GM23248 (cell line): ENCODE measurements around the gene GLIPR2.

Experiments
- EZH2 ChIP-seq: fragments of 200-600 bp; sonication (generic); IDR thresholded peaks from 2 replicates; pipeline ENCODE4 v1.6.1; 2018; ENCODE audit warnings: antibody characterized with exemption, mild to moderate bottlenecking; ENCODE audit not compliant: insufficient read depth, poor library complexity, severe bottlenecking
- EZH2phosphoT487 ChIP-seq: fragments of 200-600 bp; sonication (generic); IDR thresholded peaks from 2 replicates; pipeline ENCODE4 v1.6.1; 2018; ENCODE audit warnings: antibody characterized with exemption, moderate library complexity, mild to moderate bottlenecking, low read depth; ENCODE audit not compliant: insufficient read depth

DNA sequence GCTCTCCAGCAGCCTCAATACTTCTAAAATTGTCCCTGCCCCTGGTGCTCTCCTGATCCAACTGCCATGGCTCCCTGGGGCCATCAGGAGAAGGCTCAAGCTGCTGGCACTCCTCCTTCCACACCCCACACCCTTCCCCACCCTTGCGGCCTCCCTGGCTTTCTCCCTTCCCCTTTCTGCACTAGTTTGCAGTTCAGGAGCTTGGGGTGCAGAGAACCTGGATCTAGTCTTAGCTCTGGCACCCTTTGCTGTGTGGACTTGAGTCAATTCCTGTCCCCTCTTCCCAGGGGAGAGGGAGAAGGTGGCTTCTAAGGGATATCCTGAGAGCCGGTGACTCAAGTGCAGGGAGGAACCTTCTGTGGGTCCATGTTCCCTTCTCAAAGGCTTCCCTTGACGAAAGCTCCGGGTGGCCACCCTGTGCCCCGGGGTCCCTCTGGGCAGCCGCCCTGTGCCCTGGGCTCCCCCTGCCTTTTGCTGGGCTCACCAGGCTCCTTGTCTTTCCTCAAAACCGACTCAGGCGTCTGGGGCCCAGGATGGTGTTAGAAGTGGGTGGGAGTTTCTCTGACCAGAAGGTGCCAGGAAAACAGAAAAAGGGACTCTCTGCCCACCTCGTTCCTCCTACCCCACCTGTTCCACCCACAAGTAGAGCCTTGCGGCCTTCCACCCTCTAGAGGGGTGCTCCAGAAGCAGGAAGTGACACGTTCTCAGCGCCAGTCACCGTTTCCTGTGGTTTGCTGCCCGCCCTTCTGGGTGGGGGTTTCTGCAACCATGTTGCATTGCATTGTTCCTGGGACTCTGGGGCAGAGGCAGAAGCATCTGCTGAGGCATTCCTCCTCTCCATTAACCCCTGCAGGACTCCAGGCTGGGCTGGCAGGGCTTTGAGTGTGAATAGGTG, 15.0 kb downstream of the GLIPR2 start:
- TF ChIP-seq EZH2phosphoT487 (no peak), EZH2 (no peak)
